ENCODE results near the gene ERBIN.

DNA sequence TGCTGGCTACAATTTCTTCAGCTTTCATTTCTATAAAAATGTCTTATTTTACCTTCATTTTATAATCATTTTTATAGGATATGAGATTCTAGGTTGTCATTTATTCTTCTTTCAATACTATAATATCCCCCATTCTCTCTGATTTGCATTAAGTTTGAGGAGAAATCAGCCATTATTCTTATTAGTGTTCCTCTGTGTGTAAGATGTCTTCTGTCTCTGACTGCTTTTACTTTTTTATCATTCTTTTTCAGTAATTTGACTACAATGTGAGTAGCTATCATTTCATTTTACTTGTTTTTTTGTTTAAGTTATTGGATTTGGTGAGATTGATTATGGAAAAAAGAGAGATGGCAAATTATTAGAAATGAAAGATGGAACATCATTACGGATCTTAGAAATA is 204.1 kb downstream of the ERBIN start:
- no peak for TF ChIP-seq CTCF (IDR thresholded peaks at IDR 0.05; ENCODE audit: insufficient read depth, low read length, poor library complexity, severe bottlenecking)
- no peak for TF ChIP-seq EZH2phosphoT487 (conservative IDR thresholded peaks at IDR 0.05; ENCODE audit: low read length)
